Loucy (cell line): ENCODE results near the gene ZIC4.

Experiments used
- H2AFZ ChIP-seq: fragments of 200-600 bp; sonication (generic); 2 replicates; pipeline ENCODE4 v1.6.0; 2016; ENCODE audit warnings: antibody characterized with exemption, mild to moderate bottlenecking, low read length, moderate library complexity
- H3F3A ChIP-seq: fragments of 200-600 bp; 2 replicates; pipeline ENCODE4 v1.6.0; 2016; ENCODE audit warnings: antibody characterized with exemption, low read depth, mild to moderate bottlenecking
- H3K27me3 ChIP-seq: fragments of 200-600 bp; sonication (generic); 2 replicates; pipeline ENCODE4 v1.6.1; 2014; ENCODE audit warnings: low read length, mild to moderate bottlenecking; ENCODE audit not compliant: insufficient read depth, poor library complexity, severe bottlenecking
- H3K36me3 ChIP-seq: fragments of 200-600 bp; sonication (generic); 2 replicates; pipeline ENCODE4 v1.6.1; 2016; ENCODE audit warnings: low read length; ENCODE audit not compliant: insufficient read depth
- H3K4me1 ChIP-seq: fragments of 200-600 bp; sonication (generic); 2 replicates; pipeline ENCODE4 v1.5.1; 2014; ENCODE audit warnings: low read length, mild to moderate bottlenecking; ENCODE audit not compliant: insufficient read depth, poor library complexity, severe bottlenecking
- H3K4me2 ChIP-seq: fragments of 200-600 bp; sonication (generic); 2 replicates; pipeline ENCODE4 v1.6.0; 2014; ENCODE audit warnings: antibody characterized with exemption, low read length, low read depth, mild to moderate bottlenecking; ENCODE audit not compliant: poor library complexity, severe bottlenecking
- H3K4me3 ChIP-seq: fragments of 200-600 bp; sonication (generic); 2 replicates; pipeline ENCODE4 v1.5.1; 2014; ENCODE audit warnings: low read length, mild to moderate bottlenecking, mixed read lengths; ENCODE audit not compliant: poor library complexity, severe bottlenecking
- H3K79me2 ChIP-seq: fragments of 200-600 bp; sonication (generic); 2 replicates; pipeline ENCODE4 v1.6.1; 2014; ENCODE audit warnings: low read length; ENCODE audit not compliant: insufficient read depth
- H3K9ac ChIP-seq: fragments of 200-600 bp; sonication (generic); 2 replicates; pipeline ENCODE4 v1.6.0; 2014; ENCODE audit warnings: mild to moderate bottlenecking, low read depth, low read length, moderate library complexity; ENCODE audit not compliant: poor library complexity, severe bottlenecking
- H3K9me2 ChIP-seq: fragments of 200-600 bp; sonication (generic); replicated peaks from 2 replicates; pipeline ENCODE4 v1.6.1; 2016; ENCODE audit warnings: low read depth, low read length, mixed read lengths
- H3K9me3 ChIP-seq: fragments of 200-600 bp; sonication (generic); 2 replicates; pipeline ENCODE4 v1.6.1; 2014; ENCODE audit warnings: mild to moderate bottlenecking, antibody characterized with exemption, low read length, low read depth; ENCODE audit not compliant: insufficient read depth
- H4K20me1 ChIP-seq: fragments of 200-600 bp; sonication (generic); 2 replicates; pipeline ENCODE4 v1.6.0; 2014; ENCODE audit warnings: antibody characterized with exemption, low read length, mild to moderate bottlenecking; ENCODE audit not compliant: insufficient read depth, poor library complexity, severe bottlenecking
- EZH2phosphoT487 ChIP-seq: fragments of 200-600 bp; IDR thresholded peaks from 2 replicates; pipeline ENCODE4 v1.6.1; 2018; ENCODE audit warnings: antibody characterized with exemption, mild to moderate bottlenecking, moderate library complexity, borderline replicate concordance
- TF ChIP-seq, protein P1 (sequence below): fragments of 200-600 bp; sonication (generic); conservative IDR thresholded peaks from 2 replicates; pipeline ENCODE4 v1.5.1; 2014; ENCODE audit warnings: mild to moderate bottlenecking, antibody characterized with exemption, low read length

The ZIC4 gene

DNA sequence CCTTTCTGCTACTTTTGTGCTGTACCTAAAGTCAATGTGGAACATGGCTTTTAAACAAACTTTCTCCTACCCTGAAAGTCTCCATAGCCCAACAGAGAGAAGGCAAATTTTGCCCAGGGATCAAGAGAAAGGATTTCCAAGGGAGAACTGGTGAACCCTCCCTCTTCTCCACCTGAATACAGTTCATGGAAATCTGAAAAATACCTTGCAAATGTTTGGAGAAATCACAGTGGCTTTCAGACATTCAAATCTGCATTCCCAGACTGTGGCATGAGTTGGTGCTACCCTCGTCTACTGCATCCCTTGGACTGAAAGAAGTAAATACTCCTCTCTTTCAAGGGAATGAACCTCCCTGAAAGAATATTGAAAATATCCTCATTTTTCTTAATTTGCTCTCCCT lies 38.7 kb downstream of the ZIC4 start:
- Histone ChIP-seq H3K4me2 (no peak overlapping the region), H3K4me1 (no peaks in the 10 kb centered on the region), H2AFZ (no peak overlapping the region), H3K9ac (no peak overlapping the region), H3F3A (no peaks in the 10 kb centered on the region), H3K9me3 (no peaks in the 10 kb centered on the region), H3K27me3 (peaks cover 17% of the 10 kb centered on the region), H3K79me2 (no peaks in the 10 kb centered on the region), H3K36me3 (no peaks in the 10 kb centered on the region), H4K20me1 (no peaks in the 10 kb centered on the region), H3K4me3 (no peak overlapping the region), H3K9me2 (no peaks in the 10 kb centered on the region)
- TF ChIP-seq EZH2phosphoT487: no peak

DNA sequence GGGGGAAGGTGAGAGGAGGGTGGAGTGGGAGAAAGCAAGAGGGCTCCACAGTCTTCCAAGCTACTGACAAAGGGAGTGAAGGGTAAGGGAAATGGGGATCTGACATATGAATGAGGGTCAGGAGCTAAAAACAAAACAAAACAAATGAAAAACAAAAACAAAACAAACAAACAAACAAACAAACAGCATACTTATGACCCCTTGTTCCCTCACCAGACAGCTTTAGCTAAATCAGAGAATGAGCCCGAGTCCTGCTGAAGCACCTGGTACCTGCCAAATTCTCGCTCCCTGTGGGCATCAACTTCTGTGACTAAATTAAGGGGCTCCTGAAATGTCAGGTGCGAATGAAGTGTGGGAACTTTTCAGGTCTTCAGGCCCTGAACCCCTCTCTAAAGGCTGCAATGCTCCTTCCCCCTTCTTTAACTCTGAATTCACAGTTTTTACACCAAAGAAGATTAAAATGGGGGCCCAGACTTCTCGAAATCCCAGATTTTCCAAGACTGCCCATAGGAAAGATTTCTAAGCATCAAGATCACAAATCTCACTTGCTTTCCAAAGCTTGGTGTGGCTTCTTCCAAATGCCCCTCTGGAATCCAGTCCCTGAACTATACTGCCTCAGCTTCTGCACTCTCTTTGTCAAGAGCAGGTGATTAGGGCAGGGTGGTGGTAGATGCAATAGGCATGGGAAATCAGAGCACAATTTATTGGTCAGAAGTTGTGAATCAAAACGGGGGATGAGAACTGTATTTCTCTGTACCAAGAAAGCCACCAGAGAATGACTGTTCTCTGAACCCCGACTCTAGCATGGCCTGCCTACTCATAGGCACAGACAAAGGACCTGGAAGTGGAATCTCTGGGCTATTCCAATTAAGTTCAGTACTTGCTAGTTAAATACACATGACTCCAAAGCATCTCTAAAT lies 40.9 kb downstream of the ZIC4 start:
- Histone ChIP-seq H3K27me3 (peaks cover 17% of the 10 kb centered on the region), H3K4me2 (no peak overlapping the region), H3K4me3 (no peak overlapping the region), H3K79me2 (no peaks in the 10 kb centered on the region), H3K9ac (no peak overlapping the region), H3K9me3 (no peaks in the 10 kb centered on the region), H3K36me3 (no peaks in the 10 kb centered on the region), H4K20me1 (no peaks in the 10 kb centered on the region), H3K4me1 (no peaks in the 10 kb centered on the region), H3F3A (no peaks in the 10 kb centered on the region), H3K9me2 (no peaks in the 10 kb centered on the region), H2AFZ (no peak overlapping the region)
- TF ChIP-seq, protein P1, sequence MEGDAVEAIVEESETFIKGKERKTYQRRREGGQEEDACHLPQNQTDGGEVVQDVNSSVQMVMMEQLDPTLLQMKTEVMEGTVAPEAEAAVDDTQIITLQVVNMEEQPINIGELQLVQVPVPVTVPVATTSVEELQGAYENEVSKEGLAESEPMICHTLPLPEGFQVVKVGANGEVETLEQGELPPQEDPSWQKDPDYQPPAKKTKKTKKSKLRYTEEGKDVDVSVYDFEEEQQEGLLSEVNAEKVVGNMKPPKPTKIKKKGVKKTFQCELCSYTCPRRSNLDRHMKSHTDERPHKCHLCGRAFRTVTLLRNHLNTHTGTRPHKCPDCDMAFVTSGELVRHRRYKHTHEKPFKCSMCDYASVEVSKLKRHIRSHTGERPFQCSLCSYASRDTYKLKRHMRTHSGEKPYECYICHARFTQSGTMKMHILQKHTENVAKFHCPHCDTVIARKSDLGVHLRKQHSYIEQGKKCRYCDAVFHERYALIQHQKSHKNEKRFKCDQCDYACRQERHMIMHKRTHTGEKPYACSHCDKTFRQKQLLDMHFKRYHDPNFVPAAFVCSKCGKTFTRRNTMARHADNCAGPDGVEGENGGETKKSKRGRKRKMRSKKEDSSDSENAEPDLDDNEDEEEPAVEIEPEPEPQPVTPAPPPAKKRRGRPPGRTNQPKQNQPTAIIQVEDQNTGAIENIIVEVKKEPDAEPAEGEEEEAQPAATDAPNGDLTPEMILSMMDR: no peak
- TF ChIP-seq EZH2phosphoT487: no peak

DNA sequence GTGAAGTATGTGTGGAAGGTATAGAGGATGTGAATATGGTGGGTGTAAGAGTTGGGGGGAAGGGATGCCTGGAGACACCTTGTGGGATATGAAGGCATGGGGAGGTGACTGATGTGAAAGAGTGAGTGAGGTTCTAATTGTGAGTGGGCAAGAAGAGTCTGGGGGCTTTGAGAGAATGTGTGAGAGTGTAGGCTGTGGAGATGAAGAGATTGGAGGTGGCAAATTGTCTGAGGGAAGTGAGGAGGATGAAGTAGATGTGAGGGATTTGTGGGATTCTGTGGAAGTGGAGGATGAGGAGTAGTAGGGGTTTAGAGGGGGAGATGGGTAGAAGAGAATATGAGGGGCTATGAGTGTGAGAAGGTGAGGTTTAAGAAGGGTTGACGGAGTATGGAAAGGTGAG lies 41.6 kb downstream of the ZIC4 start:
- H3K27me3 ChIP-seq: peaks cover 17% of the 10 kb centered on the region

More for the DNA sequence above, 41.6 kb downstream of the ZIC4 start:
- Histone ChIP-seq H3K36me3 (no peaks in the 10 kb centered on the region), H3K4me3 (no peak overlapping the region), H3F3A (no peaks in the 10 kb centered on the region), H2AFZ (no peak overlapping the region), H3K9me3 (no peaks in the 10 kb centered on the region), H3K4me1 (no peaks in the 10 kb centered on the region), H3K4me2 (no peak overlapping the region), H3K79me2 (no peaks in the 10 kb centered on the region), H3K9me2 (no peaks in the 10 kb centered on the region), H3K9ac (no peak overlapping the region), H4K20me1 (no peaks in the 10 kb centered on the region)
- TF ChIP-seq, protein P1: no peak
- TF ChIP-seq EZH2phosphoT487: no peak
